SU-DHL-6 (cell line): Measurements from ENCODE around the gene RFXANK.
A peak's percentile ranks its signal among the peaks of the same experiment; 100 is the strongest.

ENCODE experiments used
- H2AFZ ChIP-seq: fragments of 200-600 bp; sonication (generic); 2 replicates; pipeline ENCODE4 v1.6.1; 2014; ENCODE audit warnings: low read depth, mild to moderate bottlenecking, moderate library complexity, mixed read lengths, antibody characterized with exemption, low read length; ENCODE audit not compliant: severe bottlenecking
- H3F3A ChIP-seq: fragments of 200-600 bp; shearing (Covaris generic); 2 replicates; pipeline ENCODE4 v1.6.0; 2016; ENCODE audit warnings: antibody characterized with exemption, mild to moderate bottlenecking; ENCODE audit not compliant: insufficient read depth
- H3K27ac ChIP-seq: fragments of 200-600 bp; sonication (generic); 2 replicates; pipeline ENCODE4 v1.5.1; 2016; ENCODE audit warnings: low read depth, mild to moderate bottlenecking, low read length, moderate library complexity, mixed read lengths
- H3K27me3 ChIP-seq: fragments of 200-600 bp; sonication (generic), shearing (Covaris generic); 2 replicates; pipeline ENCODE4 v1.6.0; 2014; ENCODE audit warnings: mild to moderate bottlenecking, low read length
- H3K36me3 ChIP-seq: fragments of 200-600 bp; sonication (generic); 2 replicates; pipeline ENCODE4 v1.6.1; 2014; ENCODE audit warnings: mild to moderate bottlenecking, low read length, mixed read lengths
- H3K4me2 ChIP-seq: fragments of 300-600, 200-600 bp; shearing (Covaris generic), sonication (generic); 2 replicates; pipeline ENCODE4 v1.6.0; 2014; ENCODE audit warnings: low read length, low read depth, mild to moderate bottlenecking; ENCODE audit not compliant: poor library complexity, severe bottlenecking
- H3K4me3 ChIP-seq: fragments of 200-600 bp; sonication (generic); 2 replicates; pipeline ENCODE4 v1.5.1; 2014; ENCODE audit warnings: antibody characterized with exemption, low read length, mild to moderate bottlenecking, mixed read lengths; ENCODE audit not compliant: insufficient read depth, poor library complexity, severe bottlenecking
- H3K79me2 ChIP-seq: fragments of 200-600 bp; sonication (generic); 2 replicates; pipeline ENCODE4 v1.6.1; 2014; ENCODE audit warnings: mild to moderate bottlenecking, low read length, moderate library complexity; ENCODE audit not compliant: insufficient read depth
- H3K9ac ChIP-seq: fragments of 200-600 bp; sonication (generic); 2 replicates; pipeline ENCODE4 v1.7.0; 2014; ENCODE audit warnings: mild to moderate bottlenecking, low read length
- H3K9me2 ChIP-seq: fragments of 200-600 bp; sonication (generic); replicated peaks from 2 replicates; pipeline ENCODE4 v1.6.1; 2014; ENCODE audit warnings: low read length; ENCODE audit not compliant: insufficient read depth
- H3K9me3 ChIP-seq: fragments of 200-600 bp; sonication (generic); 2 replicates; pipeline ENCODE4 v1.6.1; 2014; ENCODE audit warnings: low read length, mixed read lengths; ENCODE audit not compliant: insufficient read depth
- H4K20me1 ChIP-seq: fragments of 200-600 bp; sonication (generic); 2 replicates; pipeline ENCODE4 v1.6.1; 2014; ENCODE audit warnings: low read depth, mild to moderate bottlenecking, antibody characterized with exemption, low read length, moderate library complexity, mixed read lengths
- CTCF ChIP-seq: fragments of 200-600 bp; sonication (generic); IDR thresholded peaks from one replicate; pipeline ENCODE4 v1.5.1; 2017; ENCODE audit warnings: antibody characterized with exemption, mild to moderate bottlenecking, low read length, moderate library complexity; ENCODE audit not compliant: insufficient read depth, poor library complexity, severe bottlenecking
- EZH2phosphoT487 ChIP-seq: fragments of 200-600 bp; sonication (generic), shearing (Covaris generic); conservative IDR thresholded peaks from 2 replicates; pipeline ENCODE4 v1.6.1; 2018; ENCODE audit warnings: mild to moderate bottlenecking, antibody characterized with exemption, low read length, moderate library complexity, mixed read lengths

RFXANK gene

GRCh38 chr19:19203012-19203856, 11.2 kb downstream of the RFXANK start, which contains the start of gene NR2C2AP:
Gene NR2C2AP, minus strand, starts transcription at chr19:19203414. Its CDS starts 354 bp downstream, at chr19:19203060.
- H3K4me2 ChIP-seq = peak within 1 kb of the TSS; percentile 80
- no peaks in the 10 kb centered on the region for H3K9me2 ChIP-seq
- TF ChIP-seq EZH2phosphoT487 = no peak
- H3K4me3 ChIP-seq = peak within 1 kb of the TSS; percentile 83
- no peaks in the 10 kb centered on the region for H3F3A ChIP-seq
- no peaks in the 10 kb centered on the region for H3K36me3 ChIP-seq
- H3K9me3 ChIP-seq = no peaks in the 10 kb centered on the region
- no peaks in the 10 kb centered on the region for H3K27me3 ChIP-seq
- no peaks in the 10 kb centered on the region for H4K20me1 ChIP-seq
- H3K27ac ChIP-seq = peak within 1 kb of the TSS; percentile 46
- H3K79me2 ChIP-seq = peaks cover 12% of the 10 kb centered on the region
- peak within 1 kb of the TSS; percentile 74 for H3K9ac ChIP-seq
- peak within 1 kb of the TSS; percentile 32 for H2AFZ ChIP-seq

GRCh38 chr19:19204181-19204580, 12.1 kb downstream of the RFXANK start:
- TF ChIP-seq CTCF (no peak), EZH2phosphoT487 (no peak)
- Histone ChIP-seq H3K27me3 (no peaks in the 10 kb centered on the region), H3K9me3 (no peaks in the 10 kb centered on the region), H3K36me3 (no peaks in the 10 kb centered on the region), H3K9me2 (no peaks in the 10 kb centered on the region), H3K9ac (no peak overlapping the region), H3K27ac (no peak overlapping the region), H3K4me2 (no peak overlapping the region), H2AFZ (no peak overlapping the region), H4K20me1 (no peaks in the 10 kb centered on the region), H3F3A (no peaks in the 10 kb centered on the region), H3K4me3 (no peak overlapping the region), H3K79me2 (peaks cover 12% of the 10 kb centered on the region)

- H3K9me2 ChIP-seq = no peaks in the 10 kb centered on the region
- no peak overlapping the region for H3K4me3 ChIP-seq
- TF ChIP-seq EZH2phosphoT487 (no peak), CTCF (no peak)
- no peaks in the 10 kb centered on the region for H3K27me3 ChIP-seq
- H3F3A ChIP-seq = no peaks in the 10 kb centered on the region
- no peak overlapping the region for H3K27ac ChIP-seq
- no peak overlapping the region for H3K9ac ChIP-seq
- H4K20me1 ChIP-seq = no peaks in the 10 kb centered on the region
- no peaks in the 10 kb centered on the region for H3K9me3 ChIP-seq
- H3K79me2 ChIP-seq = peaks cover 12% of the 10 kb centered on the region
- H2AFZ ChIP-seq = no peak overlapping the region
- H3K4me2 ChIP-seq = no peak overlapping the region
- H3K36me3 ChIP-seq = no peaks in the 10 kb centered on the region
Measured at GRCh38 chr19:19205416-19206410, 13.7 kb downstream of the RFXANK start.
